ENCODE measurements around the gene PPP2R3B.

GRCh38 chrX:292900-293897 lies 93.5 kb downstream of the PPP2R3B start:
- no peak for TF ChIP-seq ZNF558 (tag by site-specific recombination; IDR thresholded peaks at IDR 0.05)
- TF ChIP-seq, protein P1, sequence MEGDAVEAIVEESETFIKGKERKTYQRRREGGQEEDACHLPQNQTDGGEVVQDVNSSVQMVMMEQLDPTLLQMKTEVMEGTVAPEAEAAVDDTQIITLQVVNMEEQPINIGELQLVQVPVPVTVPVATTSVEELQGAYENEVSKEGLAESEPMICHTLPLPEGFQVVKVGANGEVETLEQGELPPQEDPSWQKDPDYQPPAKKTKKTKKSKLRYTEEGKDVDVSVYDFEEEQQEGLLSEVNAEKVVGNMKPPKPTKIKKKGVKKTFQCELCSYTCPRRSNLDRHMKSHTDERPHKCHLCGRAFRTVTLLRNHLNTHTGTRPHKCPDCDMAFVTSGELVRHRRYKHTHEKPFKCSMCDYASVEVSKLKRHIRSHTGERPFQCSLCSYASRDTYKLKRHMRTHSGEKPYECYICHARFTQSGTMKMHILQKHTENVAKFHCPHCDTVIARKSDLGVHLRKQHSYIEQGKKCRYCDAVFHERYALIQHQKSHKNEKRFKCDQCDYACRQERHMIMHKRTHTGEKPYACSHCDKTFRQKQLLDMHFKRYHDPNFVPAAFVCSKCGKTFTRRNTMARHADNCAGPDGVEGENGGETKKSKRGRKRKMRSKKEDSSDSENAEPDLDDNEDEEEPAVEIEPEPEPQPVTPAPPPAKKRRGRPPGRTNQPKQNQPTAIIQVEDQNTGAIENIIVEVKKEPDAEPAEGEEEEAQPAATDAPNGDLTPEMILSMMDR (tag by site-specific recombination; IDR thresholded peaks at IDR 0.05): no peak
- no peak for TF ChIP-seq HOXA7 (CRISPR knock-in tag; IDR thresholded peaks at IDR 0.05; ENCODE audit: borderline replicate concordance)
